ENCODE measurements around the gene NUDT11. TPM values are rescaled to one million over a fixed set of nuclear protein-coding genes. Genes with fewer than 3 reads are reported as not detected.
A peak's percentile ranks its signal among the peaks of the same experiment; 100 is the strongest.

NUDT11 gene
- total RNA-seq, 1 donor from 2014 or later: 0.14 TPM

GRCh38 chrX:51459125-51459524 lies 37.3 kb downstream of the NUDT11 start:
- DNase-seq: no peak
- intact Hi-C loops (cut with micrococcal nuclease): no loop called here
- Histone ChIP-seq H3K36me3 (no peaks in the 10 kb centered on the region), H3K4me1 (no peaks in the 10 kb centered on the region), H3K4me3 (no peak overlapping the region), H3K27ac (replicated peaks) (no peak overlapping the region), H3K9me3 (replicated peaks) (no peaks in the 10 kb centered on the region), H3K27me3 (ENCODE audit: low read depth) (no peaks in the 10 kb centered on the region)
- peak; percentile 34 for TF ChIP-seq CTCF (IDR thresholded peaks at IDR 0.05; ENCODE audit: borderline replicate concordance)

GRCh38 chrX:51456814-51457213 lies 39.6 kb downstream of the NUDT11 start:
- Histone ChIP-seq H3K36me3 (no peaks in the 10 kb centered on the region), H3K27me3 (ENCODE audit: low read depth) (no peaks in the 10 kb centered on the region), H3K4me3 (no peak overlapping the region), H3K27ac (replicated peaks) (no peak overlapping the region), H3K9me3 (replicated peaks) (no peaks in the 10 kb centered on the region), H3K4me1 (no peaks in the 10 kb centered on the region)
- intact Hi-C loops (cut with micrococcal nuclease): no loop called here
- no peak for DNase-seq
- TF ChIP-seq CTCF (IDR thresholded peaks at IDR 0.05; ENCODE audit: borderline replicate concordance): no peak

- TF ChIP-seq CTCF (IDR thresholded peaks at IDR 0.05; ENCODE audit: borderline replicate concordance): no peak
- DNase-seq: no peak
- no peak overlapping the region for H3K27ac ChIP-seq (replicated peaks)
- H3K36me3 ChIP-seq: no peaks in the 10 kb centered on the region
- H3K9me3 ChIP-seq (replicated peaks): no peaks in the 10 kb centered on the region
- no peaks in the 10 kb centered on the region for H3K27me3 ChIP-seq (ENCODE audit: low read depth)
- H3K4me1 ChIP-seq: no peaks in the 10 kb centered on the region
- no peak overlapping the region for H3K4me3 ChIP-seq
- intact Hi-C loops (cut with micrococcal nuclease): no loop called here
Observed at GRCh38 chrX:51456246-51456645, 40.1 kb downstream of the NUDT11 start.

- Histone ChIP-seq H3K27ac (replicated peaks) (no peak overlapping the region), H3K4me1 (no peaks in the 10 kb centered on the region), H3K27me3 (ENCODE audit: low read depth) (no peaks in the 10 kb centered on the region), H3K4me3 (no peak overlapping the region), H3K9me3 (replicated peaks) (no peaks in the 10 kb centered on the region), H3K36me3 (no peaks in the 10 kb centered on the region)
- intact Hi-C loops (cut with micrococcal nuclease): no loop called here
- no peak for DNase-seq
- no peak for TF ChIP-seq CTCF (IDR thresholded peaks at IDR 0.05; ENCODE audit: borderline replicate concordance)
Observed at GRCh38 chrX:51440365-51440764, 56.0 kb downstream of the NUDT11 start.

Other genes starting within 250 kb of the NUDT11 start
- 0.27 TPM for gene NUDT10, start 163.8 kb downstream of the NUDT11 start, total RNA-seq
- not detected for gene CENPVL3, start 122.3 kb upstream of the NUDT11 start, total RNA-seq
- gene CENPVL2, start 186.2 kb upstream of the NUDT11 start, total RNA-seq: not detected
- gene CENPVL1, start 213.9 kb upstream of the NUDT11 start, total RNA-seq: not detected
- gene GSPT2, start 246.8 kb upstream of the NUDT11 start, total RNA-seq: 8.8 TPM

Measured in left ventricle myocardium inferior (tissue), 1 donor.